Retina (tissue), 1 donor: ENCODE data around the gene ADORA2A.
"Not testable (repeated sequence)": the region's sequence is repeated elsewhere in the genome, so short reads cannot be mapped to it uniquely, and the experiment has no call there.

Experiments used
- DNase-seq: peaks from one replicate; pipeline ENCODE4 v3.0.0-alpha.2; 2016

ADORA2A gene

GRCh38 chr22:24455751-24456426 is 28.5 kb downstream of the ADORA2A start:
- DNase-seq, result no peak

- DNase-seq, result no peak
Measured at GRCh38 chr22:24457894-24458420, 30.6 kb downstream of the ADORA2A start.

GRCh38 chr22:24459911-24460310 is 32.5 kb downstream of the ADORA2A start:
- no peak for DNase-seq

- DNase-seq, result no peak
Measured at GRCh38 chr22:24460418-24461089, 33.2 kb downstream of the ADORA2A start.

GRCh38 chr22:24463071-24463760 is 35.8 kb downstream of the ADORA2A start:
- DNase-seq, result no peak

GRCh38 chr22:24465566-24465965 is 38.2 kb downstream of the ADORA2A start:
- no peak for DNase-seq

- no peak for DNase-seq
Measured at GRCh38 chr22:24465975-24466374, 38.6 kb downstream of the ADORA2A start.

GRCh38 chr22:24466716-24467328 is 39.4 kb downstream of the ADORA2A start:
- DNase-seq, result no peak

GRCh38 chr22:24467340-24467739 is 39.9 kb downstream of the ADORA2A start:
- no peak for DNase-seq

GRCh38 chr22:24471570-24471969 is 44.2 kb downstream of the ADORA2A start:
- no peak for DNase-seq

- no peak for DNase-seq
Measured at GRCh38 chr22:24473284-24473683, 45.9 kb downstream of the ADORA2A start.

GRCh38 chr22:24474221-24474620 is 46.8 kb downstream of the ADORA2A start:
- DNase-seq, result no peak

GRCh38 chr22:24474649-24475255 is 47.4 kb downstream of the ADORA2A start:
- DNase-seq, result no peak

- no peak for DNase-seq
Measured at GRCh38 chr22:24481641-24482040, 54.2 kb downstream of the ADORA2A start.

GRCh38 chr22:24482575-24482974 is 55.2 kb downstream of the ADORA2A start:
- no peak for DNase-seq

GRCh38 chr22:24482998-24483397 is 55.6 kb downstream of the ADORA2A start:
- no peak for DNase-seq

GRCh38 chr22:24483976-24484545 is 56.7 kb downstream of the ADORA2A start:
- no peak for DNase-seq

GRCh38 chr22:24485170-24485569 is 57.8 kb downstream of the ADORA2A start:
- DNase-seq, result no peak

GRCh38 chr22:24485608-24486007 is 58.2 kb downstream of the ADORA2A start:
- no peak for DNase-seq

GRCh38 chr22:24486501-24486921 is 59.1 kb downstream of the ADORA2A start:
- DNase-seq, result no peak

- DNase-seq, result no peak
Measured at GRCh38 chr22:24489011-24489410, 61.6 kb downstream of the ADORA2A start.

- not testable (repeated sequence) for DNase-seq
Measured at GRCh38 chr22:24489434-24489833, 62.0 kb downstream of the ADORA2A start.
